Mesothelial cell of epicardium (in vitro differentiated cells): ENCODE measurements around the gene PHACTR1. TPM values are rescaled to one million over a fixed set of nuclear protein-coding genes. Genes with fewer than 3 reads are reported as not detected.

Experiments used
- DNase-seq, 2 experiments: peaks; one replicate each; pipeline ENCODE4 v3.0.0; 2021; ENCODE audit warnings: low spot score in 2 of 2; ENCODE audit not compliant: unreplicated experiment in 2 of 2
- H3K27ac Mint-ChIP-seq: 2 replicates; pipeline ENCODE4 v1.8.0; 2021; ENCODE audit warnings: mixed read lengths
- H3K27me3 Mint-ChIP-seq: 2 replicates; pipeline ENCODE4 v1.8.0; 2021; ENCODE audit warnings: low read depth, mixed read lengths
- H3K36me3 Mint-ChIP-seq: 2 replicates; pipeline ENCODE4 v1.8.0; 2021; ENCODE audit warnings: mixed read lengths
- H3K4me1 Mint-ChIP-seq: 2 replicates; pipeline ENCODE4 v1.8.0; 2021; ENCODE audit warnings: mixed read lengths
- H3K4me3 Mint-ChIP-seq: 2 replicates; pipeline ENCODE4 v1.8.0; 2021; ENCODE audit warnings: mild to moderate bottlenecking, moderate library complexity, mixed read lengths
- H3K9me3 Mint-ChIP-seq: 2 replicates; pipeline ENCODE4 v1.8.0; 2021; ENCODE audit warnings: mixed read lengths
- total RNA-seq: library from RNA; stranded (reverse); gene quantifications from 3 replicates; pipeline ENCODE4 v1.2.1, GENCODE V29; 2021
- TF ChIP-seq, protein P1 (sequence below): fragments of 200-600 bp; sonication (generic); IDR thresholded peaks from one replicate; pipeline ENCODE4 v1.5.0; 2021; ENCODE audit warnings: antibody characterized with exemption; ENCODE audit not compliant: unreplicated experiment

Gene PHACTR1
- total RNA-seq, 1 donor from 2014 or later, result 0.76 TPM

DNA sequence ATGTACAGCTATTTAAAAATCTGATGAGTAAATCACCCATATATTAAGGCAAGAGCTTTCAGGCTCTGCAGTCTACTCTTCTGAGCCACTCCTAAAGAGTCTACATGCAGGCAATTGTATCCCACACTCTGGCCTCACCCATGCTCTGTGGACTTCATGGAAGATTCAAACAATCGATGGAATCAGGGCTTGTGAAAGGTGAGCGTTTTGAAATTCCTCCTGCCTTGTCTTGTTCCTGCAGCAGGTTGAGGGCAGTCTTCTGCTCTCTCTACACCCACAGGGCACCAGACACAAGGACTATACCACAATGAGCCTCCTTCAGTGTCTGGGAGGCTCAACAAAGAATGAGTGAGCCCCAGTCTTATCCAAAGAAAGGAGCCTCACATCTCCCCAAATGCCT, 560.7 kb downstream of the PHACTR1 start:
- TF ChIP-seq, protein P1, sequence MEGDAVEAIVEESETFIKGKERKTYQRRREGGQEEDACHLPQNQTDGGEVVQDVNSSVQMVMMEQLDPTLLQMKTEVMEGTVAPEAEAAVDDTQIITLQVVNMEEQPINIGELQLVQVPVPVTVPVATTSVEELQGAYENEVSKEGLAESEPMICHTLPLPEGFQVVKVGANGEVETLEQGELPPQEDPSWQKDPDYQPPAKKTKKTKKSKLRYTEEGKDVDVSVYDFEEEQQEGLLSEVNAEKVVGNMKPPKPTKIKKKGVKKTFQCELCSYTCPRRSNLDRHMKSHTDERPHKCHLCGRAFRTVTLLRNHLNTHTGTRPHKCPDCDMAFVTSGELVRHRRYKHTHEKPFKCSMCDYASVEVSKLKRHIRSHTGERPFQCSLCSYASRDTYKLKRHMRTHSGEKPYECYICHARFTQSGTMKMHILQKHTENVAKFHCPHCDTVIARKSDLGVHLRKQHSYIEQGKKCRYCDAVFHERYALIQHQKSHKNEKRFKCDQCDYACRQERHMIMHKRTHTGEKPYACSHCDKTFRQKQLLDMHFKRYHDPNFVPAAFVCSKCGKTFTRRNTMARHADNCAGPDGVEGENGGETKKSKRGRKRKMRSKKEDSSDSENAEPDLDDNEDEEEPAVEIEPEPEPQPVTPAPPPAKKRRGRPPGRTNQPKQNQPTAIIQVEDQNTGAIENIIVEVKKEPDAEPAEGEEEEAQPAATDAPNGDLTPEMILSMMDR, result no peak
- Mint-ChIP-seq H3K27ac (no peak overlapping the region), H3K4me1 (peaks cover 15% of the 10 kb centered on the region), H3K9me3 (no peaks in the 10 kb centered on the region), H3K4me3 (no peak overlapping the region), H3K36me3 (no peaks in the 10 kb centered on the region), H3K27me3 (no peaks in the 10 kb centered on the region)
- no peak for DNase-seq

DNA sequence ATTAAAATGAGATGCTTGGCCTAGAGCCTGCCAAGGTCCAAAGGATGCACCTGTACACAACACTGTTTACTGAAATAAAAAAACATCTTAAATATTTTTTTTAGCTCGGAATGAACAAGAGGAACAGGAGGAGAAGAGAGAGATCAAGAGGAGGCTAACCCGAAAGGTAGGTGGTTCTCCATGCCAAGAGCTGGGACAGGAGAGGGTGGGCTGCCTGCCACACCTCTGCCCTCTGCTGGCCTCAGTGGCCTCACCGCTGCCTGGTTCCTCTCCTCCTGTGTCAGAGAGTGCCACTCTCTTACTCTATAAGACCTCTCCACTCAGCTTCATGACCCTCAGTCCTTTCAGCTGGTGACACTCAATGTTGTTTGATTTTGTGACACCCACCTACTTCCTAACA, 561.6 kb downstream of the PHACTR1 start:
- H3K27me3 Mint-ChIP-seq, result no peaks in the 10 kb centered on the region
- peaks cover 15% of the 10 kb centered on the region for H3K4me1 Mint-ChIP-seq
- H3K36me3 Mint-ChIP-seq, result no peaks in the 10 kb centered on the region
- no peak for DNase-seq
- TF ChIP-seq, protein P1, result no peak
- H3K9me3 Mint-ChIP-seq, result no peaks in the 10 kb centered on the region
- H3K27ac Mint-ChIP-seq, result no peak overlapping the region
- H3K4me3 Mint-ChIP-seq, result no peak overlapping the region

DNA sequence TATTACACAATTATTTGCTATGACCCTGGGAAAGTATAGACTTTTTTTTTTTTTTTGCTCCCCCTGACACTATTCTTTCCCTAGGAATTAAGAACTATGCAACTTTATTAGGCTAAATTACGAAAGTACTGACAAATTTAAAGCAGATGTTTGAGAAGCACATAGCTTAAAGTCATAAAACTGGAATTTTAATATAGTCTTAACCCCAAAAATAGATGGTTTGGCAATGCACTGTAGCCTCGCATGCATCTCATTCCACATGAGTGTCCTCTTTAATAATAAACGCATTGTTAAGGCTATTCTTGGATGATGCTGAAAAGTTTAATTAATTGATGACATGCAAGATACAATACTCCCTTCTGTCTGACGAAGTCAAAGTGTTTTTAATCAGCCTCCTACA, 562.4 kb downstream of the PHACTR1 start:
- TF ChIP-seq, protein P1, result no peak
- Mint-ChIP-seq H3K9me3 (no peaks in the 10 kb centered on the region), H3K4me3 (no peak overlapping the region), H3K27ac (no peak overlapping the region), H3K27me3 (no peaks in the 10 kb centered on the region), H3K4me1 (peaks cover 8% of the 10 kb centered on the region), H3K36me3 (no peaks in the 10 kb centered on the region)
- no peak for DNase-seq

DNA sequence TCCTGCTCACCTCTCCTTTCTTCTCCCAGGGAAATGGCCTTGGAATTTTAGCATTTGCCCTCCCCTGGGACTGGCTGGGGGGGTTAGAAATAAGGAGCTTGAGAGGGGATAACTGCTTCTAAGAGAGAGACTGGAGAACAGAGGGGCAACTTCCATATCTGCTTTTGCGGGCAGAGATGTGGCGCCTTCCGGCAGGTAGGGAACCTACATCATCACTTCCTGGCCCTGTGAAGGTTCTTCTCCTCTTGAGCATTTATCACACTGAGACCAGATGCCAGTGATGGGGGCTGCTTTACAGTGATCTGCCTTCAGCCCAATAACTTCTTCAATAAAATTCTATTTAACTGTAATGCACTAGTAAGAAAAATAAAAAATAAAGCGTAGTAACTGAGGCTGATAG, 563.7 kb downstream of the PHACTR1 start:
- no peak overlapping the region for H3K4me3 Mint-ChIP-seq
- DNase-seq, result no peak
- H3K36me3 Mint-ChIP-seq, result no peaks in the 10 kb centered on the region
- H3K27ac Mint-ChIP-seq, result no peak overlapping the region
- H3K4me1 Mint-ChIP-seq, result peaks cover 8% of the 10 kb centered on the region
- TF ChIP-seq, protein P1, result no peak
- H3K27me3 Mint-ChIP-seq, result no peaks in the 10 kb centered on the region
- H3K9me3 Mint-ChIP-seq, result no peaks in the 10 kb centered on the region

- Mint-ChIP-seq H3K9me3 (peaks cover 10% of the 10 kb centered on the region), H3K4me1 (peaks cover 8% of the 10 kb centered on the region), H3K36me3 (peaks cover 10% of the 10 kb centered on the region), H3K27ac (no peak overlapping the region), H3K4me3 (no peak overlapping the region), H3K27me3 (no peaks in the 10 kb centered on the region)
- DNase-seq, result no peak
- TF ChIP-seq, protein P1, result no peak
These were observed 565.1 kb downstream of the PHACTR1 start for GRCh38 chr6:13281686-13282085.

- Mint-ChIP-seq H3K4me3 (no peak overlapping the region), H3K27ac (no peak overlapping the region), H3K27me3 (no peaks in the 10 kb centered on the region), H3K9me3 (peaks cover 16% of the 10 kb centered on the region), H3K4me1 (peaks cover 8% of the 10 kb centered on the region), H3K36me3 (peaks cover 18% of the 10 kb centered on the region)
- TF ChIP-seq, protein P1, result no peak
- DNase-seq, result no peak
These were observed 566.0 kb downstream of the PHACTR1 start for GRCh38 chr6:13282393-13283069.
